OCI-M2 (cell line): Measurements from ENCODE around the gene TGM3.

Experiments
- DNase-seq: peaks from one replicate; lab custom pipeline; 2025; ENCODE audit not compliant: unreplicated experiment; lab: John Stamatoyannopoulos, UW

TGM3 gene

GRCh38 chr20:2283706-2284423 lies 11.9 kb upstream of the TGM3 start:
- DNase-seq = no peak

DNA sequence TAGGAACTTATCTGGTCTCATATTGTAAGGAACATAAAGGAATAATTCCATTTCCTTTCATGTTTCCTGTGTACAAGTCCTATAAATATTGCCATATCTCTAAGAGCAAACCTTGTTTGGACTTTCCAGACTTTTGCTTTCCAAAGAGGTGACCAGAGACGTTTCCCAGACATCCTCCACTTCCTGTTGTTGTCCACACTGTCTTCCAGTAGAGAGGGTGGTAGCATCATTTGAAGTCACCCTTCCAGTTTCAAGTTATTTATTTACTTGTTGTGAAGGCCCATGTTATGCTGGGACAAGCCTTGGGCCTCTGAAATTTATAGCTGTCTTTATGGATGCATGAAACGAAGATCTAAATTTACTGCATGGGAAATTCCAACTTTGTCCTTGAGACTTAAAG lies 10.6 kb upstream of the TGM3 start:
- DNase-seq = no peak

DNA sequence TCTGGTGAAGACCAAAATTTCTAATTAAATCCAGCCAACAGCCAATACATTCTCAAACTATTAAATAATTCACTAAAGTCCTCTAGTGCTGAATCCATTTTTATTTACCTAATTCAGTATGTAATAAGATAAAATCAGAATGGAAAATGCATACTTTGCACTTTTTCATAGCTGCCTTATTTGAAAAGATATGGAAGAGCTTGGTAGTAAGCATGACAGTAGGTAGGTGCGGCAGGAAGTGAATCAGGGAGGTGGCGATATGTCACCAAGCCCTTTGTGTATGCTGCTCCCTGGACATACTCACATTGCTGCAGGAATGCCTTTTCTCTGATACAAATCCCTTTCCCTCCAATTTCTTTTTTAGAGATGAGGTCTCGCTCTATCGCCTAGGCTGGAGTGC lies 10.2 kb upstream of the TGM3 start:
- DNase-seq = no peak

GRCh38 chr20:2287504-2287903 lies 8.3 kb upstream of the TGM3 start:
- DNase-seq = no peak

- no peak for DNase-seq
Measured at GRCh38 chr20:2289475-2289874, 6.3 kb upstream of the TGM3 start.

- DNase-seq = no peak
Measured at GRCh38 chr20:2290486-2290885, 5.3 kb upstream of the TGM3 start.

DNA sequence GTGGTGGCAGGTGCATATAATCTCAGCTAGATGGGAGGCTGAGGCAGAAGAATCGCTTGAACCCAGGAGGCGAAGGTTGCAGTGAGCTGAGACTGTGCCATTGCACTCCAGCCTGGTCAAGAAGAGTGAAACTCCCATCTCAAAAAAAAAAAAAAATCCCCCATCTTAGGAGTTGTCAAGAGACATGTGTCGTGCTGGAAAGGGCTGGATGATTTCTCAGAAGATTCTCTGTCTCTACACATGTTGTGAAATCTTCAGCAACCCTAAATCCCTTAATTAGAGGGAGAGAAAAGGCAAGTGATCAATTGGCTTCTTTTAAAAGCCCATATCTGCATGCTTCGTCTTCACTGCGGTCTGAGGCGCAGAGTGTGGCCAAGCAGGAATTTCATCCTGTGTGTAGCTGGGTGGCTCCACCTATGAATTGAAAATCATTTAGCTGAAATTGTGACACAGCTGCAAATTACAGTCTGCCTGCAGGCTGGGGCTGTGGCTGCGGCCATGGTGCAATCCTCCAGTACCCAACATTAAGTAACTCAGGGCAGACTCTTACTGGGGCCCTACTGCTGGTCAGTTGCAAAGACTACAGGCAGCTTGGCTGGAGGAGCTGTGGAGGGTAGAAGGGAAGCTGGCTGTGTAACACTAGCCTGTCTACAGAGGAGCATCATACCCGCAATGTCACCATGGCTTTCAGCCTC lies 3.2 kb upstream of the TGM3 start:
- no peak for DNase-seq

- no peak for DNase-seq
Measured at GRCh38 chr20:2293486-2293885, 2.3 kb upstream of the TGM3 start.

DNA sequence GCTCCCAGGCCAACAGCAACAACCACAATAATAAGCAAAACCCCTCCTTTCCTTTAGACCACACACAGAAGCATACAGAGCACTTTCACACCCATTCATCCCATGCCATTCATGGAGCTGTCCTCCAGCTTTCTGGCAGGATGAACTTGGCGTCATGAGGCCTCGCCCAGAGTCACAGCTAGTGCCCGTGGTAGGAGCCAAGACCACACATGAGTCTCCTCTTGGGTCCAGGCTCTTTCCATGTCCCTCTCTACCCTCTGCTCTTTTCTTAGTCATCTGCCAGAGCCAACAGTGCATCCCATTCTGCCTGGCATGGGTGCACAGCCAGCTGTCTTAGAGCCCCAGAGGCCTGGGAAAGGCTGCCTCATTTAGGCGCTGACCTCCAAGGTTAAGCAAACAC lies 1.8 kb upstream of the TGM3 start:
- no peak for DNase-seq

- no peak for DNase-seq
Measured at GRCh38 chr20:2295286-2295685, 515 bp upstream of the TGM3 start.

GRCh38 chr20:2296524-2297356 lies 939 bp downstream of the TGM3 start:
- DNase-seq = no peak

GRCh38 chr20:2297357-2297728 lies 1.5 kb downstream of the TGM3 start:
- DNase-seq = no peak

DNA sequence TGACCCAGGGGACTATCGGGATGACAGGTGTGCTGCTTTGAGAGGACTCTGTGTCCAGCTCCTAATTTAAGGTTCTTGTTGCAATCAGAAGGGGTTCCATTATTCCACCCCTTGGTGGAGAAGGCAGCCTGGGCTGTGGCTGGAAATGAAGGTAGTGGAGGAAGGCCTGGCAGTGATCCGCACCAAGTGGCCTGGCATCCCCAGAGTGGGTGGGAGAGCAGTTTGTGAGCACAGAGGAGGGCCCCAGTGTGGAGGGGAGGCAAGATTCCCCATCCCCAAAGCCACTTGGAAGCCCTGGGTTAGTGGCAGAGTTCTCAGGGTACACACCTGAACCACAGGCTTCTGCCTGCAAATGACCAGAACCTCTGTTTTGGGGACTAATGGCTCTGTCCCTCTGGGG lies 2.3 kb downstream of the TGM3 start:
- DNase-seq = no peak

GRCh38 chr20:2298701-2299100 lies 2.9 kb downstream of the TGM3 start:
- DNase-seq = no peak

DNA sequence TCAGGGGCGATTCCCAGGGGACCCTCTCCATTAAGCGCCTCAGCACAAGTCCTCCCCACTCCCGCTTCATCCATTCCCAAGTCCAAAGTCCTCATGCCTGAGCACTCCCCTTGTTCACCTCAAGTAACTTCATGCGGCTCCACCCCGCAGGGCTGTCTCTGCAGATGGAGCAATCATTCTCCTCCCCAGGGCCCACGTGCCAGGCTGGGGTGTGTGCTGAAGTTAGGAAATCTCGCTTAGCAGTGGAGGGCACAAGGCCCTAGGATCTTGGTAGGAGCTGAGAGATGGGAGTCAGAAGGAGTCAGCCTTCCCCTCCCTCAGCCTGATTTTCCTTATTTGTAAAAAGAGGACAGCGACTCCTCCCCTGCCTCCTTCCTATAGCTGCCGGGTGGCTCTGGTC lies 3.5 kb downstream of the TGM3 start:
- no peak for DNase-seq

- DNase-seq = no peak
Measured at GRCh38 chr20:2300002-2300401, 4.2 kb downstream of the TGM3 start.

DNA sequence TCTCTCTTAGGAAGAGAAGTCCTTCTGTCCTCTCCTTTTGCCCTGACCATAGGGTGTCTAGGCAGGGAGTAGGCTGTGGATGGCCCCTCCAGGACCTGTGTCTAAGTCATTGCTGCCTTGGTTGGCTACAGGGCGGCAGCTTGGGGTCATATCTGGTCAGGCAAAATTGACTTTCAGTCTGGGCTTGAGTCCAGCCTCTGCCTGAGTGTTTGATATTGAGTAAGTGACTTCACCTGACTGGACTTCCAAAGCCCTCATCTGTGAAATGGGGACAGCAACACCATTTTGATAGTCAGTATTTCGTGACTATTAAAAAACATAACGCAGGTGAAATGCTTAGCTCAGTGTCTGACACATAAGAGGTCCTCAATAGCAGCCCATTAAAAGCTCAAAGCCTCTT lies 4.6 kb downstream of the TGM3 start:
- no peak for DNase-seq

- DNase-seq = peak; percentile 19
Measured at GRCh38 chr20:2301164-2301622, 5.4 kb downstream of the TGM3 start.

DNA sequence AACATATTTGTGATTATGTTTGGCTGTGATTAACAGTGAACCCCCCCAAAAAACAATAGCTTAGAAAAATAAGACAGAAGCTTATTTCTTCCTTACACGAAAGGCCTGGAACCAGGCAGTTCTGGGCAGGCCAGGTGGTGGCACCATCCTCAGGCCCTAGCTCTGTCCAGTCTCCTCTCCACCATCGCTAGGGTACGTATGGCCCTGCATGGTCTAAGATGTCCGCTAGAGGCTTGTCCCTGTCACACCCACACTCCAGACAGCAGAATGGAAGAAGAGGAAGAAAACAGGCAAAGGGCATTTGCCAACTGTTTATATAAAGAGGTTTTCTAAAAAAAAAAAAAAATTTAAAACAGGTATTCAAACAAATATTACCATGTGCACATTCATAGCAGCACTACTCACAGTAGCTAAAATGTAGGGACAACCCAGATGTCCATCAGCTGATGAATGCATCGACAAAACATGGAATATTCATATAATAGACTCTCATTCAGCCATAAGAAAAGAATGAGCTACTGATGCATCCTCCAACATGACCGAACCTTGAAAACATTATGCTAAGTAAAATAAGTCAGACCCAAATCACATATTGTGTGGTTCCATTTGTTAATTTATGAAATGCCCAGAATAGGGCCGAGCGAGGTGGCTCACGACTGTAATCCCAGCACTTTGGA lies 6.7 kb downstream of the TGM3 start:
- DNase-seq = no peak

DNA sequence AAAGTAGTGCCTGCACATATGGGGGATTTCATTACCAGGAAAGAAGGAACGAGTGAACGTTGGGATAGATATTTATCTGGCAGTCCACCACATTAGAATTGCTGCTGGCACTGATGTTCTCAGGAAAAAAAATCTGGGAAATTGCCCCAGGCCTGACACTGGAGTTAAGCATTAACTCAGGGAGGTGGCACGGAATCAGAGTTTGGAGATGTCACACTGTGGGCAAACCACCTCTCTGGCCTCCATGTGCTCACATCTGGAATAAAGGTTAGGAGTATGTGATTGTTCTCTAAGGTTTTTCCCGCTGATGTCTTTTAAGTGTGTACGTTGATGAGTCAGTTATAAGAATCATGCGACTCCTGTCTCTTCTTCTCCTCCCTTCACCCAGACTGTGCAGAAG lies 7.9 kb downstream of the TGM3 start:
- DNase-seq = no peak

- no peak for DNase-seq
Measured at GRCh38 chr20:2304180-2304579, 8.4 kb downstream of the TGM3 start.
